GM23338 (cell line): ENCODE data around the gene TCP11. TPM values are rescaled to one million over a fixed set of nuclear protein-coding genes. Genes with fewer than 3 reads are reported as not detected.
A peak's percentile ranks its signal among the peaks of the same experiment; 100 is the strongest.

Experiments used
- ATAC-seq: fragments of 200-7000 bp; cut with Tn5 transposase; 3 replicates; pipeline ENCODE4 v1.9.1; 2020
- DNase-seq: peaks from one replicate; pipeline ENCODE4 v3.0.0-alpha.2; 2015; ENCODE audit warnings: low spot score
- H2AFZ ChIP-seq: fragments of 200-600 bp; sonication (generic); 2 replicates; pipeline ENCODE4 v1.8.0; 2016; ENCODE audit warnings: antibody characterized with exemption, mild to moderate bottlenecking, moderate library complexity
- H3F3A ChIP-seq: fragments of 200-600 bp; sonication (generic); replicated peaks from 2 replicates; pipeline ENCODE4 v1.8.0; 2017; ENCODE audit warnings: antibody characterized with exemption, mixed run types, low read depth
- H3K27ac ChIP-seq: fragments of 200-600 bp; sonication (generic); 2 replicates; pipeline ENCODE4 v1.6.1; 2016; ENCODE audit warnings: low read depth
- H3K27me3 ChIP-seq: fragments of 200-600 bp; sonication (generic); 2 replicates; pipeline ENCODE4 v1.8.0; 2016; ENCODE audit warnings: mild to moderate bottlenecking, mixed run types, moderate library complexity; ENCODE audit not compliant: insufficient read depth
- H3K36me3 ChIP-seq: fragments of 200-600 bp; sonication (generic); 2 replicates; pipeline ENCODE4 v1.8.0; 2016; ENCODE audit warnings: mild to moderate bottlenecking; ENCODE audit not compliant: insufficient read depth
- H3K4me1 ChIP-seq: fragments of 200-600 bp; sonication (generic); 2 replicates; pipeline ENCODE4 v1.8.0; 2016; ENCODE audit warnings: mild to moderate bottlenecking, moderate library complexity; ENCODE audit not compliant: insufficient read depth
- H3K4me2 ChIP-seq: fragments of 200-600 bp; sonication (generic); 2 replicates; pipeline ENCODE4 v1.7.1; 2017; ENCODE audit warnings: mixed run types
- H3K4me3 ChIP-seq: fragments of 200-600 bp; sonication (generic); 2 replicates; pipeline ENCODE4 v1.6.1; 2016; ENCODE audit warnings: mixed run types
- H3K79me2 ChIP-seq: fragments of 200-600 bp; sonication (generic); replicated peaks from 2 replicates; pipeline ENCODE4 v1.8.0; 2017; ENCODE audit warnings: mild to moderate bottlenecking; ENCODE audit not compliant: insufficient read depth
- H3K9me2 ChIP-seq: fragments of 200-600 bp; sonication (generic); 2 replicates; pipeline ENCODE4 v1.8.0; 2017; ENCODE audit not compliant: insufficient read depth
- H4K20me1 ChIP-seq: fragments of 200-600 bp; sonication (generic); replicated peaks from 2 replicates; pipeline ENCODE4 v1.8.0; 2017; ENCODE audit warnings: mild to moderate bottlenecking; ENCODE audit not compliant: insufficient read depth
- H3K27ac Mint-ChIP-seq: 2 replicates; pipeline ENCODE4 v1.8.0; 2020; ENCODE audit warnings: inconsistent platforms, mild to moderate bottlenecking, moderate library complexity, mixed read lengths
- H3K27me3 Mint-ChIP-seq: 3 replicates; pipeline ENCODE4 v1.8.0; 2022; ENCODE audit warnings: low read depth, mild to moderate bottlenecking, moderate library complexity, mixed read lengths, inconsistent platforms; ENCODE audit not compliant: insufficient read depth, poor library complexity
- H3K36me3 Mint-ChIP-seq: 3 replicates; pipeline ENCODE4 v1.8.0; 2021; ENCODE audit warnings: low read depth, mild to moderate bottlenecking, inconsistent platforms, moderate library complexity, mixed read lengths
- H3K4me1 Mint-ChIP-seq: 3 replicates; pipeline ENCODE4 v1.8.0; 2020; ENCODE audit warnings: mild to moderate bottlenecking, inconsistent platforms, mixed read lengths
- H3K4me3 Mint-ChIP-seq: 3 replicates; pipeline ENCODE4 v1.8.0; 2021; ENCODE audit warnings: moderate library complexity, mild to moderate bottlenecking, inconsistent platforms, mixed read lengths
- H3K9me3 Mint-ChIP-seq: 3 replicates; pipeline ENCODE4 v1.8.0; 2020; ENCODE audit warnings: moderate library complexity, mild to moderate bottlenecking, inconsistent platforms, mixed read lengths
- CREB1 ChIP-seq: fragments of 250-450 bp; sonication (Bioruptor Pico); IDR thresholded peaks from 2 replicates; pipeline ENCODE4 v1.5.0; 2020; ENCODE audit warnings: low read depth, mild to moderate bottlenecking, moderate library complexity
- ETS1 ChIP-seq: IDR thresholded peaks from 2 replicates; pipeline ENCODE4 v1.6.1; 2016; ENCODE audit warnings: antibody characterized with exemption
- EZH2 ChIP-seq: fragments of 200-600 bp; sonication (generic); IDR thresholded peaks from one replicate; pipeline ENCODE4 v1.8.0; 2017; ENCODE audit warnings: antibody characterized with exemption, mild to moderate bottlenecking, low read depth; ENCODE audit not compliant: unreplicated experiment
- EZH2phosphoT487 ChIP-seq: fragments of 200-600 bp; sonication (generic); IDR thresholded peaks from one replicate; pipeline ENCODE4 v1.8.1; 2018; ENCODE audit warnings: antibody characterized with exemption; ENCODE audit not compliant: unreplicated experiment
- JUNB ChIP-seq: IDR thresholded peaks from one replicate; pipeline ENCODE4 v1.6.1; 2016; ENCODE audit warnings: antibody characterized with exemption; ENCODE audit not compliant: unreplicated experiment
- REST ChIP-seq: IDR thresholded peaks from one replicate; pipeline ENCODE4 v1.6.1; 2018; ENCODE audit warnings: antibody characterized with exemption; ENCODE audit not compliant: unreplicated experiment
- STAT1 ChIP-seq: IDR thresholded peaks from one replicate; pipeline ENCODE4 v1.6.1; 2016; ENCODE audit warnings: antibody characterized with exemption; ENCODE audit not compliant: unreplicated experiment
- ZNF462 ChIP-seq: fragments of 250-450 bp; sonication (Bioruptor Pico); IDR thresholded peaks from 2 replicates; pipeline ENCODE4 v1.5.0; 2020; ENCODE audit warnings: mild to moderate bottlenecking, moderate library complexity
- polyA plus RNA-seq: library from polyadenylated mRNA; unstranded; fragments of >200 nt; fragmentation: Nextera tagmentation; extraction: Ambion mirVana; gene quantifications from 2 replicates; pipeline ENCODE4 v1.2.1, GENCODE V29; 2016
- total RNA-seq: library from RNA; depleted of rRNA; stranded (reverse); fragments of >200 nt; shearing (Covaris generic); gene quantifications from 2 replicates; pipeline ENCODE4 v1.2.3, GENCODE V29; 2014

The TCP11 gene
- total and polyA plus RNA-seq, 2 experiments from 2014 or later = not detected

GRCh38 chr6:35166116-35166515, 25.0 kb upstream of the TCP11 start:
- Histone ChIP-seq H3F3A (no peaks in the 10 kb centered on the region), H3K36me3 (no peaks in the 10 kb centered on the region), H3K4me2 (no peak overlapping the region), H3K4me3 (no peak overlapping the region), H2AFZ (peak overlapping the region; percentile 49; the same call in 1 of the 2 replicates), H3K27me3 (no peaks in the 10 kb centered on the region), H4K20me1 (no peaks in the 10 kb centered on the region), H3K4me1 (no peaks in the 10 kb centered on the region), H3K27ac (no peak overlapping the region), H3K79me2 (no peaks in the 10 kb centered on the region), H3K9me2 (0 out of 2 replicates have a peak, but pooled peaks cover 2% of the 10 kb centered on the region)
- Mint-ChIP-seq H3K9me3 (peaks cover 4% of the 10 kb centered on the region; the same call in 2 of the 3 replicates), H3K27ac (no peak overlapping the region), H3K4me1 (peaks cover 10% of the 10 kb centered on the region), H3K36me3 (peaks cover 2% of the 10 kb centered on the region; the same call in 2 of the 3 replicates), H3K27me3 (peaks cover 8% of the 10 kb centered on the region), H3K4me3 (no peak overlapping the region)
- TF ChIP-seq EZH2phosphoT487 (no peak), ETS1 (no peak), REST (no peak), JUNB (no peak), CREB1 (CRISPR knock-in tag) (no peak), ZNF462 (CRISPR knock-in tag) (no peak), EZH2 (no peak), STAT1 (no peak)
- DNase-seq (no peak), ATAC-seq (no peak)
